Aorta (tissue), 5 donors: ENCODE results near the gene CPB1. TPM values are rescaled to one million over a fixed set of nuclear protein-coding genes. Genes with fewer than 3 reads are reported as not detected.

Source experiments
- ATAC-seq: fragments of 200-7000 bp; cut with Tn5 transposase; one replicate; pipeline ENCODE4 v1.9.1; 2022; ENCODE audit warnings: moderate library complexity; ENCODE audit not compliant: low FRiP score
- DNase-seq, 2 donors: peaks; one replicate each; pipeline ENCODE4 v3.0.0-alpha.2; 2020
- H3K27ac ChIP-seq, 2 donors: one replicate each; pipeline ENCODE4 v1.5.1; 2013; ENCODE audit warnings: low read length in 2 of 2, mild to moderate bottlenecking in 2 of 2, moderate library complexity in 2 of 2, control low read depth in 1 of 2, inconsistent platforms in 1 of 2, low read depth in 1 of 2
- H3K27me3 ChIP-seq, 2 donors: one replicate each; pipeline ENCODE4 v1.6.1; 2013; ENCODE audit warnings: control low read depth in 1 of 2, low read length in 1 of 2, mild to moderate bottlenecking in 1 of 2, moderate library complexity in 1 of 2; ENCODE audit not compliant: insufficient read depth in 2 of 2, control insufficient read depth in 1 of 2
- H3K36me3 ChIP-seq, 2 donors: one replicate each; pipeline ENCODE4 v1.6.1; 2013; ENCODE audit warnings: control low read depth in 1 of 2, low read length in 1 of 2, mild to moderate bottlenecking in 1 of 2; ENCODE audit not compliant: insufficient read depth in 2 of 2, control insufficient read depth in 1 of 2
- H3K4me1 ChIP-seq, 2 donors: one replicate each; pipeline ENCODE4 v1.6.1; 2013; ENCODE audit warnings: low read length in 2 of 2, control low read depth in 1 of 2, mild to moderate bottlenecking in 1 of 2, moderate library complexity in 1 of 2; ENCODE audit not compliant: insufficient read depth in 2 of 2, control insufficient read depth in 1 of 2
- H3K4me3 ChIP-seq, 2 donors: one replicate each; pipeline ENCODE4 v1.5.1; 2013; ENCODE audit warnings: low read length in 2 of 2, control low read depth in 1 of 2, mild to moderate bottlenecking in 1 of 2
- H3K9me3 ChIP-seq: one replicate; pipeline ENCODE4 v1.6.1; 2013; ENCODE audit warnings: mild to moderate bottlenecking, low read length; ENCODE audit not compliant: control insufficient read depth
- WGBS, 2 donors: extraction: QIAGEN DNeasy Blood & Tissue Kit; methylation state at CpG; one replicate each; pipeline ENCODE4 v1.1.7; 2013; 5-methylcytosine and 5-hydroxymethylcytosine counted together
- intact Hi-C, 2 donors: fragments of 100-400 bp; cut with DNase I; formaldehyde crosslinking; loops; one replicate each; pipeline versions ENCODE4 v1.14.2 to v1.15.0; 2022
- polyA plus RNA-seq, 2 donors: library from polyadenylated mRNA; stranded (reverse); fragments of 200-250 nt; gene quantifications; one replicate each; pipeline ENCODE4 v1.2.3, GENCODE V29; 2013
- total RNA-seq, 2 donors: library from RNA; stranded (reverse); fragmentation: NEBNext Ultra II Directional; extraction: Animal tissue kit (Norgen Biotek cat#: 25700); gene quantifications; one replicate each; pipeline ENCODE4 v1.2.1, GENCODE V29; 2021
- donor health status: healthy with polysubstance abuse.
- donor health status: Bipolar disorder and iron deficiency.
- donor health status: DM: no; HTN: no; CAD: no.
- donor health status: DM: no; HTN: no; CAD: no.
- donor health status: DM: yes; HTN: yes; CAD: no.

Gene CPB1
- total and polyA plus RNA-seq, 4 donors: 3.9 to 7.3 (median 6.0) TPM

DNA sequence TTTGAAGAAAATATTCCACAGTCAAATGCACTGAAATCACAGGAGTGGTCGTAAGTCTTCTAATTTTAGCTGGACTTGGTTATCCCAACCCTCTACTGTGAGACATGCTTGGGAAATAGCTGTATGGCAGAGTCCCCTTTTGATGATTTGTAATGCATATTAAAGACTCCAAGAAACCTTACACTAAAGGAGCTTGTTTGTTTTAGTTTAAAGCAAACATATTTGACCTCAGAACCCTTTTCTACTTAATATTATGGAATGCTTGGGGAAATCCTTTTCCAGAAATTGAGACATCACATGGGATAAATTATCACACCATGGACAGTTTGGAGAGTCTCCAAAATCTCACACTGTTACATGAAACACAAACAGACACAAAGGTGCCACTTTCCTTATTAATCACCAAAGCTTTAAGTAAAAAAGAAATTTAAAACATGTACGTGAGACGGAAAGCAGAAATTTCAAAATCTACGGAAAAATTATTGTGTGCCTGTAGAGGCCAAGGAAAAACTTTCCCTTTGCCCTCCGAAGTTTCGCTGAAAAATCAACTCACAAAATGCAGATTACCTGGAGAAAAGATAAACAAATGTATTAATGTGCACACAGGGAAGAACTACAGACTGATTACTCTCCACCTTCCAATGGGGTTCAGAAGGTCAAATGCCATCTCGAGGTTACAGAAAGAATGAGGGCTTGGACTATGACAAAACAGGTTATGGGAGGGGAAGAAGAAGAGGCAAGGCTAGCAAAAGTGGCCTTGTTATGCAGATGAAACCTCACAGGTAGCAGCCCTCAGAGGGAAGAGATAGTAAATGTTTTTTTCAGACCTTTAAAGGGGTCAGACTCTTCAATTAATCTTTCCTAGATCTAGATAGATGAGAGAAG is 7.0 kb upstream of the CPB1 start:
- ATAC-seq (no peak), DNase-seq (no peak)
- Histone ChIP-seq H3K9me3 (no peaks in the 10 kb centered on the region), H3K4me3 (no peak overlapping the region), H3K36me3 (no peaks in the 10 kb centered on the region), H3K4me1 (no peaks in the 10 kb centered on the region), H3K27me3 (no peaks in the 10 kb centered on the region), H3K27ac (no peak overlapping the region)
- intact Hi-C loops: no loop called here
- WGBS, 2 donors: 34 to 50% methylated on average over 7 of the region's 7 CpGs

DNA sequence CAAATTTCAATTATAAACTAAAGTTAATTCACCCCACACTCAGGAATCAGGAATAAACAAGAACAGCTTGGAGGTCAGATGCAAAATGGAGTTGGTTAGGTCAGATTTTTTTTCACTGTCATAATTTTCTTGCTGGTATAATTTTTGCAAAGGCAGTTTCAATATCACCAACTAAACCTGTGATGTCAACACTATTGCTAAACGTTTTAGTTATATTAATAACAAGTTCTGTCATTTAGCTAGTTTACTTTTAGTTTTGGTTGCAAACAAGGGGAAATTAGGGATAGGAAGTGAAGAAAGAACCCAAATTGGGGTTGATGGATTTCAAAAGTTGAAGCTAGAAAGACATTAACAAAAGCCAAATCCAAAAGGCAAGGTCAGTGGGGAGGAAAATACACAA is 4.6 kb upstream of the CPB1 start:
- Histone ChIP-seq H3K36me3 (no peaks in the 10 kb centered on the region), H3K4me3 (no peak overlapping the region), H3K4me1 (no peaks in the 10 kb centered on the region), H3K27me3 (no peaks in the 10 kb centered on the region), H3K27ac (no peak overlapping the region), H3K9me3 (no peaks in the 10 kb centered on the region)
- no peak for ATAC-seq
- intact Hi-C loops: no loop called here
- DNase-seq: no peak
- whole genome bisulfite sequencing, 2 donors: 38 to 53% methylated on average over 1 of the region's 1 CpG

- H3K36me3 ChIP-seq: no peaks in the 10 kb centered on the region
- no peaks in the 10 kb centered on the region for H3K9me3 ChIP-seq
- intact Hi-C loops: no loop called here
- DNase-seq (no peak), ATAC-seq (no peak)
- H3K27ac ChIP-seq: no peak overlapping the region
- no peaks in the 10 kb centered on the region for H3K27me3 ChIP-seq
- 85 to 86% methylated on average over 3 of the region's 3 CpGs for WGBS, 2 donors
- no peak overlapping the region for H3K4me3 ChIP-seq
- H3K4me1 ChIP-seq: no peaks in the 10 kb centered on the region
Measured at GRCh38 chr3:148825476-148825875, 2.1 kb upstream of the CPB1 start.

DNA sequence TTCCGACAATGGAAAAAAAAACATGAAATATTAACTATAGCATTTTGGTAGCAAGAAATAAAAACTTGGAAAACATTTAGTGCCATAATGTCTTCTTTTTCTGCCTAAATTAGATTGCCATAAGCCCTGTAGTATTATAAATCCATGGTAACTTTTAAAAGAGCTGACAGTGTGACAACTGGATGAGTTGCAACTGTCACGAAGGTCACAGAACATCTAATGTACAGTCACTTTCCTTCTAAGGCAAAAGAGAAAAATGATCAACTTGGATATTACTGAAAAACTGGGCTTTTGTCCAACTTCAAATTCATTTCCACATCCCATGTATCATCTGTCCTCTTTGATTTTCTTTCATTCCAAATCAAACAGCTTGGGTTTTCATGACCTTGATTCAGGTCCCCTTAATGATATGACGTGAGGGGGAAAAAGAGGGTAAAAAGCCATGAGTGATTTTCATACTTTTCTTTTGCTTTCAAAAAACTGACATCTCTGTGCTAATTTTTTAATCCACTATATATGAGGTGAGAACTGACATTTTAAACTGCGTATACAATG is 602 bp downstream of the CPB1 start:
- Histone ChIP-seq H3K36me3 (no peaks in the 10 kb centered on the region), H3K4me3 (no peak overlapping the region), H3K27me3 (no peaks in the 10 kb centered on the region), H3K9me3 (no peaks in the 10 kb centered on the region), H3K4me1 (no peaks in the 10 kb centered on the region), H3K27ac (no peak overlapping the region)
- intact Hi-C loops: no loop called here
- ATAC-seq (no peak), DNase-seq (no peak)
- 34 to 57% methylated on average over 4 of the region's 4 CpGs for WGBS, 2 donors

DNA sequence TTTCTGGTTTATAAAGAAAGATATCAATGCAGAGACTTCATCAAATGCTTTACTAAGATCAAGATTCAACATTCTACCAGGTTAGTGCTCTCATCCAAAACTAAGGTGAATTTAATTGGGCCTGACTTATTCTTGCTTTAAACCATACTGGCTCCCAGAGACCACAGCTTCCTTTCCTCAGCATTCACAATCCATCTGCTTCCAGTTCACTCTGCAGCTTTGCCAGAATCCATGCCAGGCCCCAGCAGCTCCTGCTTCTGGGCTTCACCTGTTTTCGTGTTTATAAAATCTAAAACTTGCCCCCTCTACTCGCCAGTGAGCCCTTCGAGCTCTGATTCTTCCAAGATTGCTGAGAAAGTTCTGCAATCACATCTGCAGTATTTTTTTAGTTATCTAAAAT is 2.3 kb downstream of the CPB1 start:
- WGBS, 2 donors: 89 to 90% methylated on average over 3 of the region's 3 CpGs

GRCh38 chr3:148833223-148833622 is 5.6 kb downstream of the CPB1 start:
- Histone ChIP-seq H3K9me3 (no peaks in the 10 kb centered on the region), H3K27me3 (no peaks in the 10 kb centered on the region), H3K27ac (no peak overlapping the region), H3K4me1 (no peaks in the 10 kb centered on the region), H3K36me3 (no peaks in the 10 kb centered on the region), H3K4me3 (no peak overlapping the region)
- ATAC-seq (no peak), DNase-seq (no peak)
- WGBS, 2 donors: 84 to 89% methylated on average over 3 of the region's 3 CpGs
- intact Hi-C loops: no loop called here

More for the DNA sequence above, 2.3 kb downstream of the CPB1 start:
- ATAC-seq (no peak), DNase-seq (no peak)
- Histone ChIP-seq H3K36me3 (no peaks in the 10 kb centered on the region), H3K4me1 (no peaks in the 10 kb centered on the region), H3K4me3 (no peak overlapping the region), H3K27ac (no peak overlapping the region), H3K9me3 (no peaks in the 10 kb centered on the region), H3K27me3 (no peaks in the 10 kb centered on the region)
- intact Hi-C loops: no loop called here

GRCh38 chr3:148839805-148840204 is 12.2 kb downstream of the CPB1 start:
- Histone ChIP-seq H3K4me3 (no peak overlapping the region), H3K27me3 (no peaks in the 10 kb centered on the region), H3K27ac (no peak overlapping the region), H3K36me3 (no peaks in the 10 kb centered on the region), H3K9me3 (no peaks in the 10 kb centered on the region), H3K4me1 (no peaks in the 10 kb centered on the region)
- no peak for DNase-seq
- ATAC-seq: no peak
- intact Hi-C loops: no loop called here

DNA sequence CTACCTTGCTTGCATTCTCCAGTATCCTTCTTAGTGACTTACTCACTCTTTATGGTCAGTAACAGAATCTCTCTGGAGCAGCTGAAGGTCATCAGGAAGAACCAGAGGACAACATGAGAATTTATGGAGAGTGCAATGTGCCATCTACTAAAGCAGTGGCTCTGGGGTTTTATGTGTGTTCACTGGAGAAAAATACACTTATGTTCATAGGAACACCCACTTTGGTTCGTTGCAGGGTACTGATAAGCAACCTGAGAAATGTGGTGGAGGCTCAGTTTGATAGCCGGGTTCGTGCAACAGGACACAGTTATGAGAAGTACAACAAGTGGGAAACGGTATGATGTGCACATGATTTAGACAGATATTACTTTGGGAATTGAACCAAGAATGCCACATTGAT is 12.8 kb downstream of the CPB1 start:
- ATAC-seq: no peak
- H3K27me3 ChIP-seq: no peaks in the 10 kb centered on the region
- no peak overlapping the region for H3K4me3 ChIP-seq
- H3K9me3 ChIP-seq: no peaks in the 10 kb centered on the region
- DNase-seq: no peak
- H3K4me1 ChIP-seq: no peaks in the 10 kb centered on the region
- intact Hi-C loops: no loop called here
- no peak overlapping the region for H3K27ac ChIP-seq
- no peaks in the 10 kb centered on the region for H3K36me3 ChIP-seq
- 55 to 69% methylated on average over 4 of the region's 4 CpGs for WGBS, 2 donors

DNA sequence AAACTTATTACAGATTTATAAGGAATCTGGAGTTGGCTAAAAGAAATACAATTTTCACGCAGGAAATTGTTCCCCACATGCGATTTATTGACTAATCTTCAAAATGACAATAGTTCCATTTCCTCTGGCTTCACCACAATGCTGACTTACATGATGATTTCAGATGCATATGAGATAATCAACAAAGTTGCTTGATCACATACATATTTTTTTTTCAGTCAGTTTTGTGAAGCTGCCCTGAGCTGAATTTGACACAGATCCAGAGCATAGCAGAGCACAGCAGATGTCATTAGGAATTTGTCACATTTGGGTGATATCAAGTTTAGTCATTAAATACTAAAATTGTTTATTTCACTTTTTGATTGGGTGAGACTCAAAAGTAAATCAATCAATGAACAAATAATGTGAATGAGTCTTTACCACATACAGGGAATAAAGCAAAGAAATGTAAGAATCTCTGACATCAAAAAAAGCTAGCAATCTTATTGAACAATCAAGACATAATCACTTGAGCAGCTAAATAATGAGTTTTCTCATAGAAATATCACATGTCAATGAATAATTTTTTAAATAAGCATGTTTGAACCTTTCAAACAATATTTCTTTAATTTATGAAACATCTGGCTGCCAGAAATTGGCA is 18.3 kb downstream of the CPB1 start:
- Histone ChIP-seq H3K4me3 (no peak overlapping the region), H3K4me1 (no peaks in the 10 kb centered on the region), H3K27ac (no peak overlapping the region), H3K27me3 (no peaks in the 10 kb centered on the region), H3K9me3 (no peaks in the 10 kb centered on the region), H3K36me3 (no peaks in the 10 kb centered on the region)
- intact Hi-C loops: no loop called here
- ATAC-seq (no peak), DNase-seq (no peak)
- 86 to 91% methylated on average over 2 of the region's 2 CpGs for WGBS, 2 donors
